Measurements from ENCODE around the gene FAM3D. TPM values are rescaled to one million over a fixed set of nuclear protein-coding genes. Genes with fewer than 3 reads are reported as not detected.

Gene FAM3D
- total and polyA plus RNA-seq, 10 of the 15 experiments (the other 5 are each of a cell fraction or from before 2014, with no cell fraction given) = 0.04 to 0.07 TPM; not detected in 8

DNA sequence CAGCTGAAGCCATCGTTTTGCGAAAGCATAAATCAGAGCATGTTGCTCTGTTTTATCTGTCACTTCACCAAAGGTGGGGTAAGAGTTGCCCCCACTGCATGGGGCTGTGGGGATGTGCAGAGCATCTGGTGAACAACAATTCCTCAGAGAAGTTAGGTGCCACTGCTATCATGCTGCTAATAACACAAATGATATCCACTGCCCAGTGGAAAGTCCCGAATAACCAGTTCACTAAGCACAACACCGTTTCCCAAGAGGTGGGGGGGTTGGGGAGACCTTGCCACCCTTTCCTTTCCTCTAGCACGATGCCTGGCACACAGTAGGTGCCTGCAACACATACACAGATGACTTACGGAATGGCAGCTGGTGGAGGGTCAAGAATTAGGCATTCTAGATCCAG, 38.6 kb downstream of the FAM3D start (continued):
- TF ChIP-seq, protein P1, sequence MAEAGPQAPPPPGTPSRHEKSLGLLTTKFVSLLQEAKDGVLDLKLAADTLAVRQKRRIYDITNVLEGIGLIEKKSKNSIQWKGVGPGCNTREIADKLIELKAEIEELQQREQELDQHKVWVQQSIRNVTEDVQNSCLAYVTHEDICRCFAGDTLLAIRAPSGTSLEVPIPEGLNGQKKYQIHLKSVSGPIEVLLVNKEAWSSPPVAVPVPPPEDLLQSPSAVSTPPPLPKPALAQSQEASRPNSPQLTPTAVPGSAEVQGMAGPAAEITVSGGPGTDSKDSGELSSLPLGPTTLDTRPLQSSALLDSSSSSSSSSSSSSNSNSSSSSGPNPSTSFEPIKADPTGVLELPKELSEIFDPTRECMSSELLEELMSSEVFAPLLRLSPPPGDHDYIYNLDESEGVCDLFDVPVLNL (IDR thresholded peaks at IDR 0.05; ENCODE audit: low read depth, low read length) = no peak
- no peak for TF ChIP-seq KDM1A (IDR thresholded peaks at IDR 0.05; ENCODE audit: borderline replicate concordance)

DNA sequence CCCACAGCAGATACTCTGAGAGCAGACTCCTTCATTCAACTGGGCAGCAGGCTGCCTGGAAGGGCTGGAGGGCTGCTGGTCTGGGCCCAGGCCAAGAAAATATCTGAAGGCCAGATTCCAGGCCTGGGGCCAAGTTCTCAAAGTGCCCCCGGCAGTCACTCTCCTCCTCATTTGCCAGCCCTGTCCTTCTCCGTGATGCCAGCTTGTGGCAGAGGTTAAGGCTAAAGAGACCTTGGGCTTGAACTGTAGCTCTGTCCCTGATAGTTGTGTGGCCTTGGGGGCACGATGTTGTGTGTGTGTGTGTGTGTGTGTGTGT, 39.0 kb downstream of the FAM3D start:
- intact Hi-C loops (cut with micrococcal nuclease; ENCODE audit: unreplicated experiment) = no loop called here
- TF ChIP-seq PML (IDR thresholded peaks at IDR 0.05; ENCODE audit: low read length) = no peak
- TF ChIP-seq SIX5 (IDR thresholded peaks at IDR 0.05; ENCODE audit: low read depth, low read length, severe bottlenecking) = no peak
- no peak for TF ChIP-seq SMC3 (IDR thresholded peaks at IDR 0.05; ENCODE audit: borderline replicate concordance, low read length)
- TF ChIP-seq ZSCAN29 (IDR thresholded peaks at IDR 0.05) = no peak
- TF ChIP-seq CHD4 (IDR thresholded peaks at IDR 0.05) = no peak
- TF ChIP-seq MEF2A (IDR thresholded peaks at IDR 0.05; ENCODE audit: insufficient read depth, low read depth, low read length) = no peak
- TF ChIP-seq RFX5 (IDR thresholded peaks at IDR 0.05; ENCODE audit: low read depth, low read length) = no peak
- no peak for TF ChIP-seq JUNB (IDR thresholded peaks at IDR 0.05)
- no peaks in the 10 kb centered on the region for H3K36me3 ChIP-seq (ENCODE audit: control insufficient read depth in 2 of 2, insufficient read depth in 2 of 2, low read length in 1 of 2)
- peaks cover 3% of the 10 kb centered on the region in 2 experiments; a peak in 2 of 4 replicates for H3K27me3 ChIP-seq (replicated peaks in 1 of 2; ENCODE audit: control insufficient read depth in 2 of 2, insufficient read depth in 2 of 2, low read length in 1 of 2)
- FAIRE-seq (no peak), DNase-seq (ENCODE audit: low read depth, low spot score) (no peak), ATAC-seq (no peak)
- H4K20me1 ChIP-seq (ENCODE audit: control insufficient read depth, insufficient read depth) = no peaks in the 10 kb centered on the region; the same call in 1 of the 2 replicates
- SMC1A ChIA-PET (ENCODE audit: uncharacterized antibody, unreplicated experiment) = interaction anchor here (1.0 kb wide), 1 partner anchor 57 kb away, joined by 3 read pairs; no protein-coding TSS in a partner anchor
- no peak overlapping the region for H3K4me3 ChIP-seq
- RAD21 ChIA-PET (ENCODE audit: unreplicated experiment) = interaction anchor here (8.6 kb wide), 1 partner anchor 59 kb away, joined by 100 read pairs; no protein-coding TSS in a partner anchor
- CTCF ChIA-PET = interaction anchor here (0.6 to 9.6 kb wide), 3 partner anchors 58 to 318 kb away, joined by 3 to 243 read pairs (median 4); no protein-coding TSS in a partner anchor
- H3K4me1 ChIP-seq (ENCODE audit: control insufficient read depth, insufficient read depth, low read length) = no peaks in the 10 kb centered on the region
- no peak overlapping the region for H3K9ac ChIP-seq (ENCODE audit: control insufficient read depth, insufficient read depth, low read length)
- WGBS (ENCODE audit: insufficient coverage, insufficient replicate concordance, low lambda C conversion rate, missing lambda C conversion rate) = 27% methylated on average over 3 of the region's 3 CpGs
- no TSS peak for BruUV-seq (replicated peaks)
- POLR2A ChIA-PET = no interaction called here
- H3K79me2 ChIP-seq (ENCODE audit: control insufficient read depth, insufficient read depth, low read length) = no peaks in the 10 kb centered on the region
- in situ Hi-C loops (cut with MboI) = loop anchor here (5.0 to 10.0 kb wide), 3 partner anchors 55 to 443 kb away; partner anchors contain the start of genes HTD2 and RPP14
- H3K4me2 ChIP-seq (ENCODE audit: control insufficient read depth, insufficient read depth) = no peak overlapping the region
- no peak overlapping the region for H3K27ac ChIP-seq (ENCODE audit: control insufficient read depth, insufficient read depth)
- H3K9me3 ChIP-seq (replicated peaks; ENCODE audit: control insufficient read depth, insufficient read depth, low read length) = no peaks in the 10 kb centered on the region
- no peak overlapping the region for H2AFZ ChIP-seq (ENCODE audit: control insufficient read depth, low read depth, low read length)
